GM21423 (cell line): ENCODE results near the gene FBLN2.

Source experiments
- ATAC-seq: cut with Tn5 transposase; IDR thresholded peaks from one replicate; pipeline ENCODE4 v1.9.1; 2021; ENCODE audit warnings: mild to moderate bottlenecking, moderate library complexity; ENCODE audit not compliant: unreplicated experiment

The FBLN2 gene

GRCh38 chr3:13564751-13565560 lies 16.0 kb downstream of the FBLN2 start:
- no peak for ATAC-seq

- ATAC-seq, result no peak
Measured at GRCh38 chr3:13565581-13566452, 16.9 kb downstream of the FBLN2 start.

- ATAC-seq, result no peak
Measured at GRCh38 chr3:13566453-13566748, 17.5 kb downstream of the FBLN2 start.

- ATAC-seq, result no peak
Measured at GRCh38 chr3:13566769-13567310, 17.9 kb downstream of the FBLN2 start.

GRCh38 chr3:13567684-13568514 lies 19.0 kb downstream of the FBLN2 start:
- no peak for ATAC-seq

DNA sequence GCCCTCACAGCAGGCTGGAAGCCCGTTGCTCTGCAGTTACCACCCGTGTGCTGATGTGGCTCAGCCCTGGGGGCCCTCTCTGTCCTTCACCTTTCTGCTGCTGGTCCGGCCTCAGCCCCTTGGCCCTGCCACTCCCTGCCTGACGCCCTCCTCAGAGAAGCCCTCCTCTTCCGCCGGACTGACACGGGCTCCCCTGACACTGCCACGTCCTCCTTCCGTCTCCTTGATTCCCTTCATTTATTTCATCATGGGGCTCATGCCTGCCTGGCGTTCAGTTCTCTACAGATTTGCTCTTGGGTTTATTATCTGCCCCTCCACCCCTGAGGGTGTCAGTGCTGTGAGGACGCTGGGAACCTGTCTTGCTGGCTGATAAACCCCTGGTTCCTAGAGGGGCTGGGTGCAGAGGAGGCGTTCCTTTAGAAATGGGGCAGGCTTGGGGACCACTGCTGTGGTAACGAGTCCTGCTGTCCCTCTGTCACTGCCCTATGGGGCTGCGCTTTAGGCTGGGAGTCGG lies 19.6 kb downstream of the FBLN2 start:
- ATAC-seq, result no peak

DNA sequence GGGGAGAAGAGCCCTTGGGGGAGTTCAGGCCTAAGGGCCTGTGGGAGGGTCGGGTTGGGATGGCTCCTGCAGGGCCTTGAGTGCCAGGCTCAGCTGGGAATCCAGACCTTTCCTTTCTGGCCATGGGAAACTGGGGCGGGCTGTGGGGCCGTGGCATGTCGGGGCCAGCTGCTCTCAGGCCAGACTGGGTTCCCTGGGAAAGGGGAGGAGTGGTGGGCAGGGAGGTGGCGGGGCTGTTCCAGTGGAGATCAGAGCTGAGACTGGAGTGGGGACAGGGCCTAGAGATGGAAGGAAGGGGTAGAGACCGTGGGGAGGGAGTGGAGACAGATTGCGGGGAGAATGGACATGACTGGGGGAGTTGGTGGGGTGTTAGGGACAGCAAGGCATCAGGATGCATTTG lies 20.3 kb downstream of the FBLN2 start:
- no peak for ATAC-seq

DNA sequence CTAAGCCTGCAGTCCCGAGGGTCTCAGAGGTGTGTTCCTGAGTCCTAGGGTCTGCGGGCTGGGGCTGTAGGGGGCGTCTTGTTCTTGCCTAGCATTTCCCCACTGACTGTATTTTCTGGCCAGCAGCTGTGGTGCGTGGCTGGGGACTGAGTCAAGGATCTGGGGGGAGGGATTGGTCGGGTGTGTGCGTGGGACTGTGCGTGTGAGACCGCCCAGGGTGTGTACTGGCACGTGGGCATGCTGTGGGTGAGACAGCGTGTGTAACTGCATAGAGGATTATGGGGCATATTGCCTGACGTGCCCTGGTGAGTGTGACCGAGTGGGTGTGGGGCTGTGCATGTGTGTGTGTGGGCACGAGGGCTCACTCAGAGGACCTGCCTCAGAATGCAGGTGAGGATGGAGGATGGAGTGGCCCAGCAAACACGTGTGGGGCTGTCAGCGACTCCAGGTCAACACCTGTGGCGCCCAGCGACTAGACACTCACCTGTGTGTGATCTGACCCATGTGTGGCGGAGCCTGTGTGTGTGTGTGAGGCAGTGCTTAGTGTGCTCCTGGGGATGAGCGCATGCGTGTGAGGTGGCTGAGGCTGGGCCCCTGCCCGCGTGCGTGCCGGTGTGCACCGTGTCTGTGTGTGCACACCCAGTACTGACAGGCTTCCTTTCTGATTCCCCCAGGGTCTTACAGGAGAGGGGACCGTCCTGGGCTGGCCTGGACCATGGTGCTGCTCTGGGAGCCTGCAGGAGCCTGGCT lies 20.9 kb downstream of the FBLN2 start:
- ATAC-seq, result no peak

GRCh38 chr3:13570391-13571194 lies 21.7 kb downstream of the FBLN2 start:
- no peak for ATAC-seq

DNA sequence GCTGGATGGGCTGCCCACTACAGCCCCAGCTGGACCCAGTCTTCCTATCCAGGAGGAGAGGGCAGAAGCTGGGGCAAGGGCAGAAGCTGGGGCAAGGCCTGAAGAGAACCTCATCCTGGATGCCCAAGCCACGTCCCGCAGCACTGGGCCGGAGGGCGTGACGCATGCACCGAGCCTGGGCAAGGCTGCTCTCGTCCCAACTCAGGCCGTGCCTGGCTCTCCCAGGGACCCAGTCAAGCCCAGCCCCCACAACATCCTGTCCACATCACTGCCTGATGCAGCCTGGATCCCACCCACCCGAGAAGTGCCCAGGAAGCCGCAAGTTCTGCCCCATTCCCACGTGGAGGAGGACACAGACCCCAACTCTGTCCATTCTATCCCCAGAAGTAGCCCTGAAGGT lies 22.3 kb downstream of the FBLN2 start:
- no peak for ATAC-seq

DNA sequence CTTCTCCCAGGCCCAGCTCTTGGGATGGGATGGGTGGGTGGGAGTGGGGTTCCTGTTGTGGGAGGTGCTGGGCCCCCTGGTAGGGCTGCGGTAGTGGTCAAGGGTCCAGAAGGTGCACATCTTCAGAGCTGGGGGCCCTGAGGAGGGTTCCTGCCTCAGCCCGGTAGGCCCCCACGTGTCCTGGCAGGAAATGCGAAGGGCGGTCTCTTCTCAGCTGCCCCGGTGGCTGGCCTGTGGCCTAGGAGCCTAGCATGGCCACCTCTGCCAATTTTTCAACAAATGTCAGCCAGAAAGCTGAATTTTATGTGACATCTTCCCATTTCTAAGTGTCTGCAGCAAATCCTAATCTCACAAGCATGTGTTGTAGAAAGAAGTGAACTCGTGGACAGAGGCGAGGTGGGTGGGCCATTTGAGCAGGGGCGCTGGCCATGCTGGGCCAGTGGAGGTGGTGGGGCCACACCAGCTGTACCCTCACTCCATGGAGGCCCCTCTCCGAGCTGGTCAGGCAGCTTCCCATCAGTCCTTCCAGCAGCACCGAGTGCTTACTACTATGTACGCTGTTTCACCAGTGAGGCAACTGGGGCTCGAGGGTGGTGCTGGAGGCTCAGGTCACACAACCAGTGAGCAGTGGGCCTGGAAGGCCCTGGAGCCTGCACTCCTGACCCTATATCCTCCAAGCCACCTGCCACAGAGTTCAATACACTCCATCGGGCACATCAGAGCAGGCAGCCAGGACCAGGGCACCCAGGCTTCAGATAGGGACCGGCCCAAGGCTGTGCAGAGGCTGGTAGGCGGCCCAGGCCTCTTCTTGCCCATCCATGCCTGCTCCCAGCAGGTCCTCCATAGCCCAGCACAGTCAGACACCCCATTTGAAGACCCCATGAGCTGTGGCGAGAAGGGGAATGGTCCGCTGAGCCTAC lies 23.2 kb downstream of the FBLN2 start:
- ATAC-seq, result no peak

GRCh38 chr3:13572926-13573623 lies 24.1 kb downstream of the FBLN2 start:
- no peak for ATAC-seq

- ATAC-seq, result no peak
Measured at GRCh38 chr3:13574083-13574797, 25.3 kb downstream of the FBLN2 start.

- no peak for ATAC-seq
Measured at GRCh38 chr3:13574798-13575451, 26.0 kb downstream of the FBLN2 start.

DNA sequence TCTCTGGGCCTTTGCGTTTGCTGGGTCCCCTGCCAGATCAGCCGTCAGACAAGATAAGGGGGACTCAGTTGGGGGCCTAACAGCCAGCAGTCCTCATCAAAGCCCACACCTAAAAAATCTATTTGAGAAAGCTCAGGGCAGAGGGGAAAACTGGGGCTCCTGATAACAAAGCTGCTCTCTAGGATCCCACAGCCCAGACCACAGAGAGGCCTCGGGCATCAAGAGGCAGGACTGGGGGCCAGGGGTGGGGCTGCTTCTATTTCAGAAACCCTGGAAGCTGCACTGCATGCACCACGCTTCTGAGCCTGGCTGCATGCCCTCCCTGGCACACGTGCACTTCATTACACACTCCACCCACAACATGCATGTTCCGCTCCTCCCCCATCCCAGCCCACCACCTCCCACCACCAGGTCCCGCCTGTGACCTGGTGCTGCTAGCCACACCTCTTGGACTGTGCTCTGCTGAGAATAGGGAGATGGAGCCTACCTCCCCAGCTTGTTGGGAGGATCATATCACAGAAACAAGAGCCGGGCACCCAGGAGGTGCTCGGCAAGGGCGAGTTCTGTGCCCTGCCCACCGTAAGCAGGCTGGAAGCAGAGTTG lies 26.6 kb downstream of the FBLN2 start:
- ATAC-seq, result no peak
